H1 (cell line): ENCODE measurements around the gene C2CD4D. TPM values are rescaled to one million over a fixed set of nuclear protein-coding genes. Genes with fewer than 3 reads are reported as not detected.

Experiments used
- CBX5 ChIP-seq: fragments of 300-800, 300-1000 bp; sonication (generic); IDR thresholded peaks from 2 replicates; pipeline ENCODE4 v1.7.1; 2016; ENCODE audit warnings: antibody characterized with exemption, low read length, low read depth
- CHD1 ChIP-seq: IDR thresholded peaks from 2 replicates; pipeline ENCODE4 v1.6.1; 2012; ENCODE audit warnings: low read depth, low read length, improper control_type of control experiment
- FOSL1 ChIP-seq: IDR thresholded peaks from 2 replicates; pipeline ENCODE4 v1.6.1; 2011; ENCODE audit warnings: mild to moderate bottlenecking, low read depth, low read length, moderate library complexity; ENCODE audit not compliant: insufficient read depth
- PHF8 ChIP-seq: fragments of 200-600 bp; sonication (generic); conservative IDR thresholded peaks from 2 replicates; pipeline ENCODE4 v1.7.1; 2012; ENCODE audit warnings: low read depth, mild to moderate bottlenecking, inconsistent platforms, low read length, moderate library complexity
- TAF7 ChIP-seq: optimal IDR thresholded peaks from 2 replicates; pipeline ENCODE3; 2011; ENCODE audit warnings: low read depth, mild to moderate bottlenecking, inconsistent platforms, low read length, moderate library complexity, borderline replicate concordance
- polyA plus RNA-seq, 7 experiments: library from polyadenylated mRNA; depleted of rRNA in 3 of 7; stranded (reverse) in 5 of 7; unstranded in 2 of 7; fragments of >200 nt in 5 of 7; fragments of 200-250 nt in 2 of 7; gene quantifications; 1 replicate in 5 of 7; 2 replicates in 1 of 7; 4 replicates in 1 of 7; pipeline versions ENCODE4 v1.2.1 to v1.2.3, GENCODE V29; 2011 to 2013; ENCODE audit warnings: missing spikeins in 2 of 7, mixed read lengths in 2 of 7
- total RNA-seq: library from RNA; stranded (reverse); fragmentation: NEBNext Ultra II Directional; extraction: Animal tissue kit (Norgen Biotek cat#: 25700); gene quantifications from 2 replicates; pipeline ENCODE4 v1.2.1, GENCODE V29; 2021
- TF ChIP-seq, protein P1 (sequence below): fragments of 300-600 bp; sonication (generic); IDR thresholded peaks from 2 replicates; pipeline ENCODE4 v1.7.1; 2012; ENCODE audit warnings: low read length, moderate library complexity, mild to moderate bottlenecking, inconsistent platforms; ENCODE audit not compliant: insufficient replicate concordance

The C2CD4D gene
- total and polyA plus RNA-seq, 2 of the 8 experiments (the other 6 are each of a cell fraction or from before 2014, with no cell fraction given): 0.41 to 0.71 TPM

DNA sequence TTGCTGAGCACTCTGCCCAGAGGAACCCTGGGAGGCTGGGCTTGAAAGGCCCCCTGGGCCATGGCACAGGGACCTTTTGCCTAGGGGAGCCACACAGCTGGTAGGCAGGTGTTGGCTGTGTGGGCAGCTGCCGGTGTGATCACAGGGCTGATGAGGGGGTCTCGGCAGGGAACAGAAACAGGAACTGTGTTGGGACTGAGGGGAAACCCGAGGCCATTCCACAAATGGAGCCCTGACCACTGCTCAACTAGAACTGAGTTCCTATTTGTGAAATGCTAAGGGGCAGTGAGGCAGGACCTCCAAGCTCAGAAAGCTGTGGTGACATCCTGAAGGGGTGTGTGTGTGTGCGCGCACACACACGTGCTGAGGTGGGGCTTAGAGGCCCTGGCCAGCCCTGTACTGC lies 20.3 kb upstream of the C2CD4D start (continued):
- TF ChIP-seq, protein P1, sequence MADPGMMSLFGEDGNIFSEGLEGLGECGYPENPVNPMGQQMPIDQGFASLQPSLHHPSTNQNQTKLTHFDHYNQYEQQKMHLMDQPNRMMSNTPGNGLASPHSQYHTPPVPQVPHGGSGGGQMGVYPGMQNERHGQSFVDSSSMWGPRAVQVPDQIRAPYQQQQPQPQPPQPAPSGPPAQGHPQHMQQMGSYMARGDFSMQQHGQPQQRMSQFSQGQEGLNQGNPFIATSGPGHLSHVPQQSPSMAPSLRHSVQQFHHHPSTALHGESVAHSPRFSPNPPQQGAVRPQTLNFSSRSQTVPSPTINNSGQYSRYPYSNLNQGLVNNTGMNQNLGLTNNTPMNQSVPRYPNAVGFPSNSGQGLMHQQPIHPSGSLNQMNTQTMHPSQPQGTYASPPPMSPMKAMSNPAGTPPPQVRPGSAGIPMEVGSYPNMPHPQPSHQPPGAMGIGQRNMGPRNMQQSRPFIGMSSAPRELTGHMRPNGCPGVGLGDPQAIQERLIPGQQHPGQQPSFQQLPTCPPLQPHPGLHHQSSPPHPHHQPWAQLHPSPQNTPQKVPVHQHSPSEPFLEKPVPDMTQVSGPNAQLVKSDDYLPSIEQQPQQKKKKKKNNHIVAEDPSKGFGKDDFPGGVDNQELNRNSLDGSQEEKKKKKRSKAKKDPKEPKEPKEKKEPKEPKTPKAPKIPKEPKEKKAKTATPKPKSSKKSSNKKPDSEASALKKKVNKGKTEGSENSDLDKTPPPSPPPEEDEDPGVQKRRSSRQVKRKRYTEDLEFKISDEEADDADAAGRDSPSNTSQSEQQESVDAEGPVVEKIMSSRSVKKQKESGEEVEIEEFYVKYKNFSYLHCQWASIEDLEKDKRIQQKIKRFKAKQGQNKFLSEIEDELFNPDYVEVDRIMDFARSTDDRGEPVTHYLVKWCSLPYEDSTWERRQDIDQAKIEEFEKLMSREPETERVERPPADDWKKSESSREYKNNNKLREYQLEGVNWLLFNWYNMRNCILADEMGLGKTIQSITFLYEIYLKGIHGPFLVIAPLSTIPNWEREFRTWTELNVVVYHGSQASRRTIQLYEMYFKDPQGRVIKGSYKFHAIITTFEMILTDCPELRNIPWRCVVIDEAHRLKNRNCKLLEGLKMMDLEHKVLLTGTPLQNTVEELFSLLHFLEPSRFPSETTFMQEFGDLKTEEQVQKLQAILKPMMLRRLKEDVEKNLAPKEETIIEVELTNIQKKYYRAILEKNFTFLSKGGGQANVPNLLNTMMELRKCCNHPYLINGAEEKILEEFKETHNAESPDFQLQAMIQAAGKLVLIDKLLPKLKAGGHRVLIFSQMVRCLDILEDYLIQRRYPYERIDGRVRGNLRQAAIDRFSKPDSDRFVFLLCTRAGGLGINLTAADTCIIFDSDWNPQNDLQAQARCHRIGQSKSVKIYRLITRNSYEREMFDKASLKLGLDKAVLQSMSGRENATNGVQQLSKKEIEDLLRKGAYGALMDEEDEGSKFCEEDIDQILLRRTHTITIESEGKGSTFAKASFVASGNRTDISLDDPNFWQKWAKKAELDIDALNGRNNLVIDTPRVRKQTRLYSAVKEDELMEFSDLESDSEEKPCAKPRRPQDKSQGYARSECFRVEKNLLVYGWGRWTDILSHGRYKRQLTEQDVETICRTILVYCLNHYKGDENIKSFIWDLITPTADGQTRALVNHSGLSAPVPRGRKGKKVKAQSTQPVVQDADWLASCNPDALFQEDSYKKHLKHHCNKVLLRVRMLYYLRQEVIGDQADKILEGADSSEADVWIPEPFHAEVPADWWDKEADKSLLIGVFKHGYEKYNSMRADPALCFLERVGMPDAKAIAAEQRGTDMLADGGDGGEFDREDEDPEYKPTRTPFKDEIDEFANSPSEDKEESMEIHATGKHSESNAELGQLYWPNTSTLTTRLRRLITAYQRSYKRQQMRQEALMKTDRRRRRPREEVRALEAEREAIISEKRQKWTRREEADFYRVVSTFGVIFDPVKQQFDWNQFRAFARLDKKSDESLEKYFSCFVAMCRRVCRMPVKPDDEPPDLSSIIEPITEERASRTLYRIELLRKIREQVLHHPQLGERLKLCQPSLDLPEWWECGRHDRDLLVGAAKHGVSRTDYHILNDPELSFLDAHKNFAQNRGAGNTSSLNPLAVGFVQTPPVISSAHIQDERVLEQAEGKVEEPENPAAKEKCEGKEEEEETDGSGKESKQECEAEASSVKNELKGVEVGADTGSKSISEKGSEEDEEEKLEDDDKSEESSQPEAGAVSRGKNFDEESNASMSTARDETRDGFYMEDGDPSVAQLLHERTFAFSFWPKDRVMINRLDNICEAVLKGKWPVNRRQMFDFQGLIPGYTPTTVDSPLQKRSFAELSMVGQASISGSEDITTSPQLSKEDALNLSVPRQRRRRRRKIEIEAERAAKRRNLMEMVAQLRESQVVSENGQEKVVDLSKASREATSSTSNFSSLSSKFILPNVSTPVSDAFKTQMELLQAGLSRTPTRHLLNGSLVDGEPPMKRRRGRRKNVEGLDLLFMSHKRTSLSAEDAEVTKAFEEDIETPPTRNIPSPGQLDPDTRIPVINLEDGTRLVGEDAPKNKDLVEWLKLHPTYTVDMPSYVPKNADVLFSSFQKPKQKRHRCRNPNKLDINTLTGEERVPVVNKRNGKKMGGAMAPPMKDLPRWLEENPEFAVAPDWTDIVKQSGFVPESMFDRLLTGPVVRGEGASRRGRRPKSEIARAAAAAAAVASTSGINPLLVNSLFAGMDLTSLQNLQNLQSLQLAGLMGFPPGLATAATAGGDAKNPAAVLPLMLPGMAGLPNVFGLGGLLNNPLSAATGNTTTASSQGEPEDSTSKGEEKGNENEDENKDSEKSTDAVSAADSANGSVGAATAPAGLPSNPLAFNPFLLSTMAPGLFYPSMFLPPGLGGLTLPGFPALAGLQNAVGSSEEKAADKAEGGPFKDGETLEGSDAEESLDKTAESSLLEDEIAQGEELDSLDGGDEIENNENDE: no peak
- no peak for TF ChIP-seq TAF7
- no peak for TF ChIP-seq CBX5
- TF ChIP-seq FOSL1: no peak
- TF ChIP-seq CHD1: no peak
- no peak for TF ChIP-seq PHF8
